Measurements from ENCODE around the gene PLPPR5.
A peak's percentile ranks its signal among the peaks of the same experiment; 100 is the strongest.
"Not testable (repeated sequence)": the region's sequence is repeated elsewhere in the genome, so short reads cannot be mapped to it uniquely, and the experiment has no call there.

PLPPR5 gene

GRCh38 chr1:98914547-98914946, 90.1 kb downstream of the PLPPR5 start:
- no peak for DNase-seq

DNA sequence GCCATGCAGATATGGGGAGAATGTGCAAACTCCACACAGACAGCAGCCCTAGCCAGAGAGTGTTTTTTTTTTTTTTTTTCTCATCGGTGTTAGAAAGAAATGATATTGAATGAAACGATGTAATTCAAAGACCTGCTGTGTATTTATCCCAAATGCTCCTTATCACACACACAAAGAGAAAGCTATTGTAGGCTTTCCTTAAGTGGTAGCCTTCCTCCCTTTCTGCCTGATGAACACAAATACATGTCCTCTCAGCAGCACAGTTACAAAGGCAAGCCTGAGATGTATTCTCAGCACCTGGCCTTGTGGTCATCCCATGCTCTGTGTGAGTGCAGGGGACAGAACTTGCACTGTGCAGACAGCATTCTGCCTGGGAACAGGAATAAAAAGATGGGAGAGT, 93.8 kb downstream of the PLPPR5 start:
- DNase-seq = no peak

GRCh38 chr1:98908980-98909379, 95.7 kb downstream of the PLPPR5 start:
- DNase-seq = no peak

GRCh38 chr1:98906809-98907208, 97.9 kb downstream of the PLPPR5 start:
- no peak for DNase-seq

DNA sequence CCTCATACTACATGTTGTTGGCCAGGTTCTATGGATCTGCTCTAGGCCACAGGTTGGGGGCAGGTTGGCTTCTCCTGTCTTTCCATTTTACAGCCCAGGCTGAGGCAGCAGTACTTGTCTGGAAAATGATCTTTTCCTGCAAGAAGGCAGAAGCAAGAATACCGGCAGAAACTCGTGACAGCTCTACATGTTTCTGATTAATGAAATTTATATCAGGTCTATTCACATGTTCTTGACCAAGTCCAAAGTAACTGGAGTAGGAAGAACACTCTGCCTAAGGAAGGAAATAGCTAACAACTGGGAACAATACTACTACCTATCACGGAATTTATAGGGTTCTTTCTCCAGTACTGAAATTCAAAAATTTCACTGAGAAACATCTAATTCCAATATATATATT, 98.3 kb downstream of the PLPPR5 start:
- DNase-seq = no peak

DNA sequence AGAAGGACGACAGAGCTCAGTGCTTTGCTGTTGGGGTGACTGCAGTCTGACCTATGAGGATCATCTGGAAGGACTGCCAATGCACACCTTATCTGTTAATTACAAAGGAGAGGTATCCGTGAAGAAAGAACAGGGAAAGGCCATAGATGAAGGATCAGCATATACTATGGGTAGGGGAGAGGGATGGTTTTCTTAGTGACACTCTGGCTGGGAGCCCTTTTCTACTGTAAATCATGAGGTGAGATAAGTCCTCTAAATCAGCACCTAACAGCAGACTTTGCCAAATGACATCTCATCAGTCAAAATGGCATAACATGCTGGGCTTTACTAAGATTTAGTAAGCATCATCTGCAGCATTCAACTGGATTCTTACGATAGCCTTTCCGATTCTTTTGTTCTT, 100.0 kb downstream of the PLPPR5 start:
- DNase-seq = no peak

GRCh38 chr1:98903726-98904125, 100.9 kb downstream of the PLPPR5 start:
- no peak for DNase-seq

GRCh38 chr1:98903261-98903660, 101.4 kb downstream of the PLPPR5 start:
- DNase-seq = peak; percentile 92

- peak; percentile 16 for DNase-seq
Measured at GRCh38 chr1:98898940-98899339, 105.7 kb downstream of the PLPPR5 start.

GRCh38 chr1:98897479-98897878, 107.2 kb downstream of the PLPPR5 start:
- DNase-seq = no peak

- no peak for DNase-seq
Measured at GRCh38 chr1:98896711-98897445, 107.8 kb downstream of the PLPPR5 start.

- DNase-seq = no peak
Measured at GRCh38 chr1:98893371-98893770, 111.3 kb downstream of the PLPPR5 start.

GRCh38 chr1:98888869-98889268, 115.8 kb downstream of the PLPPR5 start:
- DNase-seq = no peak

DNA sequence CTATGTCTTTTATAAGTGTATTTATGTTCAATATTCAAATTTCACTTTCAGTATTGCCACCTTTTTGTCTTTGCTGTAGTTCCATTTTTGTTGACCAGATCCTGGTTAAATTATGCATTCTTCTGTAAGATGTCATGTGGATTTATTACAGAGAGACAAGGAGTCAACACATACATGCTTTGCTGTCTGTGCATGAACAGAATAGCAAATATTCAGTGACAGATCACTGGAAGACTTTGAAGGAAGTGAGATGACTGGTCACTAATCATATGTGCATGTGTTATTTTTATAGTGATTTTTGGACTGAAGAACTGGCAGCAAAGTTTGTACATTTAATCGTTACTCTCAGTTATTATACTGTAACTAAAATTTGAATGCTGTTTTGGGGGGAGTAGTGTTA, 117.2 kb downstream of the PLPPR5 start:
- DNase-seq = peak; percentile 14

DNA sequence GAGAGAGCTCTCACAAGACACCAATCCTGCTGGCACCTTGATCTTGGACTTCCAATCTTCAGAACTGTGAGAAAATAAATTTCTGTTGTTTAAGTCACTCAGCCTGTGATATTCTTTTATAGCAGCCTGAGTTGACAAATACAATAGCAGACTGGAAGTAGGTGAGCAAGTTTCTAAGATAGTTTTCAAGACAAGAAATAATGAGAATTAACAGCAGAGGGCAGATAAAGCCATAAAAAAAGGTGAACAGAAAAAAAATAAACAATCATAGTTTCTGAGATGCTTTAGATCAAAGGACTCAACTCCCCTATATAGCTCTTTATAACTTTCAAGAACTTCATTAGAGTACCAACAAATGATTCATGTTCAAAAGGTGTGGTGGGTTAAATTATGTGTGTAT, 119.8 kb downstream of the PLPPR5 start:
- DNase-seq = no peak

GRCh38 chr1:98881901-98882300, 122.8 kb downstream of the PLPPR5 start:
- no peak for DNase-seq

DNA sequence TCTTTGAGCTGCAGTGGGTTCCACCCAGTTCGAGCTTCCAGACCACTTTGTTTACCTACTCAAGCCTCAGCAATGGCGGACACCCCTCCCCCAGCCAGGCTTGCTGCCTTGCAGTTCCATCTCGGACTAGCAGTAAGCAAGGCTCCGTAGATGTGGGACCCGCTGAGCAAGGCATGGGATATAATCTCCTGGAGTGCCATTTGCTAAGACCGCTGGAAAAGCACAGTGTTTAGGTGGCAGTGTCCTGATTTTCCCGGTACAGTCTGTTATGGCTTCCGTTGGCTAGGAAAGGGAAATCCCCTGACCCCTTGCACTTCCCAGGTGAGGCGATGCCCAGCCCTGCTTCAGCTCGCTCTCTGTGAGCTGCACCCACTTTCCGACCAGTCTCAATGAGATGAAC, 123.4 kb downstream of the PLPPR5 start:
- not testable (repeated sequence) for DNase-seq

GRCh38 chr1:98874828-98875227, 129.8 kb downstream of the PLPPR5 start:
- no peak for DNase-seq

- DNase-seq = no peak
Measured at GRCh38 chr1:98870959-98871903, 133.4 kb downstream of the PLPPR5 start.

GRCh38 chr1:98865796-98866195, 138.9 kb downstream of the PLPPR5 start:
- DNase-seq = no peak

GRCh38 chr1:98860329-98860728, 144.3 kb downstream of the PLPPR5 start:
- no peak for DNase-seq

- no peak for DNase-seq
Measured at GRCh38 chr1:98854137-98854536, 150.5 kb downstream of the PLPPR5 start.

DNA sequence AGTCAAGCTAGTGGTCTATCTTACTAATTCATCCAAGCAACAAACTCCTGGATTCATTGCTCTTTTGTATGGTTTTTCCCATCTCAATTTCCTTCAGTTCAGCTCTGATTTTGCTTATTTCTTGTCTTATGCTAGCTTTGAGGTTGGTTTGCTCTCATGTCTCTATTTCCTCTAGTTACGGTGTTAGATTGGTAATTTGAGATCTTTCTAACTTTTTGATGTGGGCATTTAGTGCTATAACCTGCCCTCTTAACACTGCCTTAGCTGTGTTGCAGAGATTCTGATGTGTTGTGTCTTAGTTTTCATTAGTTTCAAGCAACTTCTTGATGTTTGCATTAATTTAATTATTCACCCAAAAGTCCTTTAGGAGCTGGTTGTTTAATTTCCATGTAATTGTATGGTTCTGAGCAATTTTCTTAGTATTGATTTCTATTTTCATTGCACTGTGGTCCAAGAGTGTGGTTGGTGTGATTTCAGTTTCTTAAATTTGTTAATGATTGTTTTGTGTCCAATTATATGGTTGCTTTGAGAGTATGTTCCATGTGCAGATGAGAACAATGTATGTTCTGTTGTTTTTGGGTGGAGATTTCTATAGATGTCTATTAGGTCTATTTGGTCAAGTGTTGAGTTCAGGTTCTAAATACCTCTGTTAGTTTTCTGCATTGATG, 154.6 kb downstream of the PLPPR5 start:
- no peak for DNase-seq
